Ovary (tissue), 9 donors: ENCODE measurements around the gene LTBP2. TPM values are rescaled to one million over a fixed set of nuclear protein-coding genes. Genes with fewer than 3 reads are reported as not detected.

Experiments
- DNase-seq, 5 donors: peaks; one replicate each; pipeline ENCODE4 v3.0.0-alpha.2; 2019 to 2020
- H3K27ac ChIP-seq, 2 donors: fragments of 200-600 bp; one replicate each; pipeline versions ENCODE4 v1.5.1 to v1.8.0; 2019 to 2022
- H3K27me3 ChIP-seq: fragments of 200-600 bp; one replicate; pipeline ENCODE4 v1.8.0; 2022
- H3K36me3 ChIP-seq: fragments of 200-600 bp; sonication (generic); one replicate; pipeline ENCODE4 v1.5.1; 2019
- H3K4me1 ChIP-seq: one replicate; pipeline ENCODE4 v1.8.1; 2013; ENCODE audit warnings: mild to moderate bottlenecking, moderate library complexity; ENCODE audit not compliant: insufficient read depth
- H3K4me3 ChIP-seq: fragments of 200-600 bp; sonication (generic); one replicate; pipeline ENCODE4 v1.5.1; 2017
- H3K9me3 ChIP-seq, 2 donors: fragments of 200-600 bp in 1 of 2; sonication (generic) in 1 of 2; one replicate each; pipeline versions ENCODE4 v1.5.1 to v1.8.1; 2013 to 2019; ENCODE audit warnings: mild to moderate bottlenecking in 1 of 2, moderate library complexity in 1 of 2
- EP300 ChIP-seq: sonication (generic); formaldehyde crosslinking; IDR thresholded peaks from one replicate; pipeline ENCODE4 v1.6.1; 2017; ENCODE audit warnings: antibody characterized with exemption
- POLR2A ChIP-seq: fragments of 450-650 bp; IDR thresholded peaks from one replicate; pipeline ENCODE4 v1.6.1; 2017; ENCODE audit warnings: antibody characterized with exemption, mild to moderate bottlenecking, moderate library complexity
- WGBS, 3 donors: extraction: QIAGEN DNeasy Blood & Tissue Kit in 1 of 3; methylation state at CpG; one replicate each; pipeline versions ENCODE4 v1.1.5 to v1.1.7; 2013 to 2017; 5-methylcytosine and 5-hydroxymethylcytosine counted together
- intact Hi-C, 4 donors: fragments of 100-400 bp; cut with DNase I; formaldehyde crosslinking; loops; one replicate each; pipeline versions ENCODE4 v1.11.0 to v1.15.1; 2022 to 2023
- polyA plus RNA-seq, 2 donors: library from polyadenylated mRNA; stranded (reverse); fragments of 200-250 nt in 1 of 2; fragments of 350-450 nt in 1 of 2; fragmentation: Illumina TruSeq in 1 of 2; extraction: RNeasy Lipid Tissue Mini Kit (QIAGEN cat#74804) in 1 of 2; gene quantifications; one replicate each; pipeline ENCODE4 v1.2.3, GENCODE V29; 2013 to 2014
- total RNA-seq, 7 donors: library from RNA; depleted of rRNA in 2 of 7; stranded (reverse); fragments of >200 nt in 2 of 7; fragmentation: NEBNext Ultra II Directional in 3 of 7; extraction: Animal tissue kit (Norgen Biotek cat#: 25700) in 3 of 7; gene quantifications; one replicate each; pipeline versions ENCODE4 v1.1.0 to v1.2.4, GENCODE V29; 2016 to 2023
- TF ChIP-seq, protein P1 (sequence below), 3 donors: fragments of 450-650 bp in 2 of 3; fragments of 200-600 bp in 1 of 3; IDR thresholded peaks; one replicate each; pipeline versions ENCODE4 v1.5.1 to v1.8.0; 2016 to 2022; ENCODE audit warnings: antibody characterized with exemption in 3 of 3, mild to moderate bottlenecking in 1 of 3
- donor health status: DM: no; HTN: no; CAD: no; lungs with moderate emphysema.
- donor health status: DM: no; HTN: no; CAD: no.
- donor health status: Bipolar disorder and iron deficiency.
- donor health status: DM: yes; HTN: yes; CAD: no.
- donor health status: DM: no; HTN: no; CAD: no.
- donor health status: DM: yes; HTN: yes; CAD: no.

The LTBP2 gene
- total and polyA plus RNA-seq, 9 donors = 31.4 to 85.0 (median 60.0) TPM

DNA sequence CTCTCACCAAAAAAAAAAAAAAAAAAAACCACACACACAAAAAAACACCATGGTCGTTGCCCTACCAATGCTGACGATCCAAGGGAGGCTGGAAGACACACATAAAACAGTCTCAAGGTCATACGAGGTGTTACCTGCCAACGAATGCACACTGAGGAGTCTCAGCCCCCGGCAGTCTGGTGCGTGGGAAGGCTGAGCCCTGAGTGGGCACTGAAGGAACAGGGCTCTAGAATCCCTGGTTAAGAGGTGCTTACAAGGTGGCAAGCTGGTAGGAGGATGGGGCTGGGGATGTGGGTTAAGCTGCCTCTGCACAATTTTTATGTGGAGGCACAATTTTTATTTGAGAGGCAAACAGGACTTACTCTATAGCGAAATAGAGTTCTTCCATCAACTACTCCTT, 7.9 kb downstream of the LTBP2 start:
- Histone ChIP-seq H3K36me3 (no peaks in the 10 kb centered on the region), H3K27ac (peak overlapping the region in 1 of 2 donors; percentile 56), H3K4me1 (peaks cover 33% of the 10 kb centered on the region), H3K9me3 (no peaks in the 10 kb centered on the region), H3K27me3 (no peaks in the 10 kb centered on the region), H3K4me3 (no peak overlapping the region)
- 21 to 34% (median 21%) methylated on average over 7 of the region's 7 CpGs for WGBS, 3 donors
- intact Hi-C loops = loop anchor here in 1 of 4 donors (2.0 kb wide), 1 partner anchor 101 kb away; no protein-coding TSS in a partner anchor
- TF ChIP-seq EP300 (no peak), POLR2A (no peak)
- TF ChIP-seq, protein P1, sequence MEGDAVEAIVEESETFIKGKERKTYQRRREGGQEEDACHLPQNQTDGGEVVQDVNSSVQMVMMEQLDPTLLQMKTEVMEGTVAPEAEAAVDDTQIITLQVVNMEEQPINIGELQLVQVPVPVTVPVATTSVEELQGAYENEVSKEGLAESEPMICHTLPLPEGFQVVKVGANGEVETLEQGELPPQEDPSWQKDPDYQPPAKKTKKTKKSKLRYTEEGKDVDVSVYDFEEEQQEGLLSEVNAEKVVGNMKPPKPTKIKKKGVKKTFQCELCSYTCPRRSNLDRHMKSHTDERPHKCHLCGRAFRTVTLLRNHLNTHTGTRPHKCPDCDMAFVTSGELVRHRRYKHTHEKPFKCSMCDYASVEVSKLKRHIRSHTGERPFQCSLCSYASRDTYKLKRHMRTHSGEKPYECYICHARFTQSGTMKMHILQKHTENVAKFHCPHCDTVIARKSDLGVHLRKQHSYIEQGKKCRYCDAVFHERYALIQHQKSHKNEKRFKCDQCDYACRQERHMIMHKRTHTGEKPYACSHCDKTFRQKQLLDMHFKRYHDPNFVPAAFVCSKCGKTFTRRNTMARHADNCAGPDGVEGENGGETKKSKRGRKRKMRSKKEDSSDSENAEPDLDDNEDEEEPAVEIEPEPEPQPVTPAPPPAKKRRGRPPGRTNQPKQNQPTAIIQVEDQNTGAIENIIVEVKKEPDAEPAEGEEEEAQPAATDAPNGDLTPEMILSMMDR (IDR thresholded peaks at IDR 0.05) = no peak
- no peak for DNase-seq

DNA sequence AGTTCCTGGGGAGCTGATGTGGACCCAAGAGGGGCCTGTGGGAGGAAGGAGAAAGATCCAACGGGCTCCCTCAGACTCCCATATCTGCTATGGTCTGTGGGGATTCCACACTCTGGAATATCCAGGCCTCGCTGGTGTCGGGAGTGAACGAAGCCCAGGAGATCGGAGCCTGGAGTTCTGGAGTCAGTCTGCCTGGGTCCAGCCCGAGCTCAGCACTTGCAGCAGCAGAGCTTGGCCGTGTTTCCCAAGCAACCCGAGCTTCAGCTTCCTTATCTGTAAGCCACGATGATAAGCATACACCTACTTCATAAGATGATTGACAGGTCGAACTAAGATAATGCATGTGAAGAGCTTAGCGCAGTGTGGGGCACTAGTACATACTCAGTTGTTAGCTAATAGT, 10.1 kb downstream of the LTBP2 start:
- Histone ChIP-seq H3K36me3 (no peaks in the 10 kb centered on the region), H3K4me3 (no peak overlapping the region), H3K27me3 (no peaks in the 10 kb centered on the region), H3K4me1 (peaks cover 46% of the 10 kb centered on the region), H3K27ac (no peak overlapping the region), H3K9me3 (no peaks in the 10 kb centered on the region)
- TF ChIP-seq, protein P1 (IDR thresholded peaks at IDR 0.05) = no peak
- TF ChIP-seq EP300 (no peak), POLR2A (no peak)
- DNase-seq = peak in 1 of 5 donors; percentile 22
- 75 to 79% (median 77%) methylated on average over 11 of the region's 11 CpGs for WGBS, 3 donors
- intact Hi-C loops = no loop called here

DNA sequence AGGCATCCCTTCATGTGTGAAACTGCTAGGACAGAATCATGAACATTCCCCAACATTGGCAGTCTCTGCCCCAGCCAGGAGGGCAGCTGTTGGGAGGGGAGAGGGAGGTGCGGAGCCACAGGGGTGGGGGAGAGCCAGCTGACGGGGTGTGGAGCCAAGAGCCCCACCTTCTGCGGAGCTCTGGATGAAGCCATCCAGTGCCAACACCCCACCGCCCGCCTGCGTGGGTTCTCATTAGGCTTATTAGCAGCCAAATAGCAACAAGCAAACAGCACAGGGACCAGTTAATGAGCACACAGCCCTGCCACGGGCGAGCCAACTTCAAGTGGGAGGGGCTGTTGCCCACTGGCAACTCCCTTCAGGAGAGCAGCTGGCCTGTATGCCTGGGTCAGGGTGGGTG, 12.1 kb downstream of the LTBP2 start:
- 41 to 59% (median 46%) methylated on average over 8 of the region's 8 CpGs for WGBS, 3 donors
- Histone ChIP-seq H3K36me3 (no peaks in the 10 kb centered on the region), H3K4me3 (no peak overlapping the region), H3K27ac (peak overlapping the region; percentile 72 to 78), H3K9me3 (no peaks in the 10 kb centered on the region), H3K4me1 (peaks cover 54% of the 10 kb centered on the region), H3K27me3 (no peaks in the 10 kb centered on the region)
- DNase-seq = peak in 3 of 5 donors; percentile 56 to 70 (median 58)
- intact Hi-C loops = loop anchor here in 1 of 4 donors (5.0 kb wide), 1 partner anchor 88 kb away; no protein-coding TSS in a partner anchor
- no peak for TF ChIP-seq EP300
- TF ChIP-seq, protein P1 (IDR thresholded peaks at IDR 0.05) = no peak
- no peak for TF ChIP-seq POLR2A

GRCh38 chr14:74599321-74599761, 12.7 kb downstream of the LTBP2 start:
- intact Hi-C loops = loop anchor here in 1 of 4 donors (5.0 kb wide), 1 partner anchor 87 kb away; no protein-coding TSS in a partner anchor
- TF ChIP-seq EP300 (no peak), POLR2A (no peak)
- TF ChIP-seq, protein P1 (IDR thresholded peaks at IDR 0.05) = no peak
- Histone ChIP-seq H3K9me3 (no peaks in the 10 kb centered on the region), H3K36me3 (no peaks in the 10 kb centered on the region), H3K27ac (peak overlapping the region; percentile 72 to 78), H3K4me1 (peaks cover 54% of the 10 kb centered on the region), H3K4me3 (no peak overlapping the region), H3K27me3 (no peaks in the 10 kb centered on the region)
- DNase-seq = peak; percentile 63 to 74 (median 66)
- WGBS, 3 donors = 6 to 15% (median 8%) methylated on average over 9 of the region's 9 CpGs
